HL-60/S4 treated with phorbol 12-myristate 13-acetate at 8.2 ng/mL for 4 days and 3 days (cell line): ENCODE results near the gene FASN.

Source experiments
- in situ Hi-C: fragments of 300-500 bp; cut with MboI; formaldehyde crosslinking; loops from 2 replicates; pipeline ENCODE4 v1.15.0; 2022; ENCODE audit warnings: low sequenced_read_pairs

Gene FASN

GRCh38 chr17:82103553-82104451, 5.8 kb upstream of the FASN start:
- in situ Hi-C loops: no loop called here

GRCh38 chr17:82101767-82102679, 4.0 kb upstream of the FASN start:
- in situ Hi-C loops: no loop called here

GRCh38 chr17:82101301-82101715, 3.3 kb upstream of the FASN start:
- in situ Hi-C loops: no loop called here

- in situ Hi-C loops: no loop called here
Measured at GRCh38 chr17:82100502-82101298, 2.7 kb upstream of the FASN start.

- in situ Hi-C loops: no loop called here
Measured at GRCh38 chr17:82098939-82099763, 1.1 kb upstream of the FASN start.

- in situ Hi-C loops: no loop called here
Measured at GRCh38 chr17:82097919-82098168, 192 bp downstream of the FASN start.

- in situ Hi-C loops: no loop called here
Measured at GRCh38 chr17:82097184-82097918, 685 bp downstream of the FASN start.

GRCh38 chr17:82096709-82097183, 1.3 kb downstream of the FASN start:
- in situ Hi-C loops: no loop called here

- in situ Hi-C loops: no loop called here
Measured at GRCh38 chr17:82095777-82096708, 2.0 kb downstream of the FASN start.

- in situ Hi-C loops: no loop called here
Measured at GRCh38 chr17:82094931-82095776, 2.9 kb downstream of the FASN start.

- in situ Hi-C loops: no loop called here
Measured at GRCh38 chr17:82092995-82093751, 4.9 kb downstream of the FASN start.

GRCh38 chr17:82092628-82092994, 5.4 kb downstream of the FASN start:
- in situ Hi-C loops: no loop called here

- in situ Hi-C loops: no loop called here
Measured at GRCh38 chr17:82092094-82092586, 5.9 kb downstream of the FASN start.

- in situ Hi-C loops: no loop called here
Measured at GRCh38 chr17:82091264-82092066, 6.6 kb downstream of the FASN start.

- in situ Hi-C loops: no loop called here
Measured at GRCh38 chr17:82090549-82091263, 7.3 kb downstream of the FASN start.
